HG03097 (cell line): ENCODE results near the gene ATRIP.
"Not testable (repeated sequence)": the region's sequence is repeated elsewhere in the genome, so short reads cannot be mapped to it uniquely, and the experiment has no call there.

ENCODE experiments used
- ATAC-seq: cut with Tn5 transposase; IDR thresholded peaks from one replicate; pipeline ENCODE4 v1.9.1; 2021; ENCODE audit not compliant: unreplicated experiment, low FRiP score

The ATRIP gene

DNA sequence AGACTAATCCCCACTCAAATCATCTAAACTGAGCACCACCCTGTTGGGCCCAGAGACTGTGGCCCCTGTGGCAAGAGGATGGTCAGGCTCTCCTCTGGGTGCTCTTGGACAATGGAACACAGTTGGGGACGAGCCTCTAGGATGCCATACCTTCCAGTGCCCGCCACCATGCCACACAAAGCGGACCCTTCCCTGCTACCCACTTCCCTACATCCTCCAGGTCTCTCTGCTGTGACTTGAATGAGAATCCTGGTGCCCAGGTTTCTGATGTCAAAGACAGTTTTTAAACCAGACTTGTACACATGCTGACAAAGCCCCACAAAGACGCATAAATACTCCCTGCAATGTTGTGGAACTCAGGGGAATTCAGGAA, 11.3 kb upstream of the ATRIP start:
- ATAC-seq, result no peak

DNA sequence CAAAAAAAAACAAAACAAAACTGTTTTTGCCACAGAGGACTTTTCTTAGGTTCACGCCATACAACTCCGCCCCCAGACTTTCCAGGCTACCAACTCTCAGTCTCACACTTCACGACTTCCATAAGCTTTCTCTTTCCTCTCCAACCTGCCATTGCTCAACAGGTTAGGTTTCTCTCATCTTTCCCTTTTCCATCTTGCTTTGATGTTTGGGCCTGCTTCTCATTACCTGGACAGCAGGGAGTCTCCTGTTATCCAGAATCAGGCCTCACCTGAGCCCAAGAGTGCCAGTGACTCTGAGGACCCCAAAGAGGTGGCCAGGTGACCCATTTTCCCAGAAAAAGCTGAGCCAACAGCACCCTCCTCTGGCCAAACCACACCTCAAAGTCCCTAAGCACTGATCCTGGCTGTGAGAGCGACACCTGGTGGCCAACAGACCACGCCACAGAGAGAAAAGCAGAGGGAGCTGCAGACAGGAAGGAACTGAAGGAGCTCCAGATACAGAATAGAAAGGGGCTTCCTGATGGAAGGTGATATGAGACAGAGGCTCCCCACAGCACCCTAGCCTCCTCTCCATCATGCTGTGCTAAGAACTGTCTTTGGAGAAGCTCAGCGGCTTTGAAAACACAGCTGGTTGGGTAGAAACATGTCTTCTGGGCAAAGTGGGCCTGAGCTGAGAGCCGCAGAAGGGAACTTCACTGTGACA, 10.6 kb upstream of the ATRIP start:
- no peak for ATAC-seq

DNA sequence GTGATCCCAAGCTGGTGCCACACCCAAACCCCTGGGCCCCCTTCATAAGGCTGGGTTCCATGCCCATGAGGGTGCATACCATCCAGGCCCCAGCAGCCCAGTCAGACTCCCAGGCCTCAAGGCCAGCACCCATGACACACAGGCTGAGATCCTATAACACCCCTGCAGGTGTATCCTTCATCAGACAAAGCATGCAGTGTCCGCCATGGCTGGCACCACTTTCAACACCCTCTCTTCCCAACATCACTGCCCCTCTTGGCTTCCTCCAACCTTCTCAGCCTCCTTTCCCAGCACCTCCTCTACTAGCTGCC, 10.1 kb upstream of the ATRIP start:
- ATAC-seq, result no peak

DNA sequence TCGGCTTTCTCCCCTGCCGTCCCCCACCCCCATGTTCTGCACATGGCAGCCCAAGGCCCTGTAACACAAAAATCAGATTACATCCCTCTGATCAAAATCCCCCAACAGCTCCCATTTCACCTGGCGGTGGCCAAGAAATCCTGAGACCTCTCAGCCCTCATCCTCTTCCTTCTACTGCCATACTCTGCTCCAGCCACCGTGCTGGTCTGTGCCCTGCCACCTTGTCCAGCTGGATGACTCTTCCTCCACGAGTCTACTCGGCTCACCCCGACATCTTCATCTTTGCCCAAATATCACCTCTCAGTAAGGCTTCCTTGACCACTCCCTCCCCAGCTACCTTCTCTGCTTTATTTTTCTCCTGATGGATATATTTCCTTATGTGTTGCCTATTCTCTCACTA, 9.7 kb upstream of the ATRIP start:
- ATAC-seq, result no peak

DNA sequence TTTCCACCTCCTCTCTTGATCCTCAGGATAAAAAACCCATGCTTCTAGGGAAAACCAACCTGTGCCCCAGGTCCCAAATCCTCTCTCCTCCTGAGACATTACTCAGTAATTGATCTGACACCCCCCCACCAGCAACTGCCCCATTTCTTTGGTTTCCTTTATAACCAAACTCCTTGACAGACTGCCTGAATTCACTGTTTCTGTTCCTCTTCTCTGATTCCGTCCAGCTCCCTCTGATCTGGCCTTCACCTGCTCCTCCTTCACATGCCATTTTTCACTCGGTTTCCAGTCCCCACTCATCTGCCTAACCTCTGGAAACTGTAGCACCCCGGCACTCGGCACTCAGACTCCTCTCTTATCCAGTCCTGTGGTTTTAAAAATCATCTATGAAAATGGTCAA, 8.7 kb upstream of the ATRIP start:
- ATAC-seq, result no peak

DNA sequence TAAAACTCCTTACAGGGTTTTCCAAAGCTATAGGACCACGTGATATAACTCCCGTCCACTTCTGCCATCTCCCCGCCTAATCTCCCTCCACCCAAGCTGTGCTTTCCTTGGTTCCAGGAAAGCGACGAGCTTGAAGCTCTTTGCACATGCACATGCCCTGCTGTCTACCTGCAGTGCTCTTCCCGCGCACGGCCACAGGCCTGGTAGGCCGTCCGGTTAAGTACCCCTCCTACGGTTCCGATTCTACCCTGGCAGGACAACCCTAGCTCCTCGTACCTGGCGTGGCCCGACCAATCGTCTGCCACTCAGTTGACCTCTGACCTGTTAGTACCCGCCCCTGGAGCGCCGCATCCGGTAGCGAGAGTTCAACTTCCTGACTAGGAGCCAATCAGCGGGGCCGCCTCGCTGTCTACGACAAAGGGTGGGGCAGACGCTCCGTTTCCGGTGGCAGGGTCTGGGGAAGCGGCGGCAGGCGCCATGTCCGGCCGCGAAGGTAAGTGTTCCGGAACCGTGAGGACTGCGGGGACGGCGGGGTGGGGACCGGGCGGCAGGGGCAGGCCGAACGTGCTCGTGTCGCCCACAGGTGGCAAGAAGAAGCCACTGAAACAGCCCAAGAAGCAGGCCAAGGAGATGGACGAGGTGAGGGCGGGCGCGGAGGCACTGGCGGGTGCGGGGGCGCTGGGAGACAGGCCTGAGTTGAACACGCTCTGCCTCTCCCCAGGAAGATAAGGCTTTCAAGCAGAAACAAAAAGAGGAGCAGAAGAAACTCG, 6.5 kb upstream of the ATRIP start, which contains the start of the genes CCDC51 and TMA7:
TSS of gene CCDC51 (minus strand) at position 300 of the 770 bp plus-strand sequence. CDS start 4,991 bp downstream, outside the sequence.
TSS of gene TMA7 (plus strand) at position 438 of the 770 bp plus-strand sequence. CDS start at position 478, 40 bp downstream.
- ATAC-seq, result peak; percentile 91

DNA sequence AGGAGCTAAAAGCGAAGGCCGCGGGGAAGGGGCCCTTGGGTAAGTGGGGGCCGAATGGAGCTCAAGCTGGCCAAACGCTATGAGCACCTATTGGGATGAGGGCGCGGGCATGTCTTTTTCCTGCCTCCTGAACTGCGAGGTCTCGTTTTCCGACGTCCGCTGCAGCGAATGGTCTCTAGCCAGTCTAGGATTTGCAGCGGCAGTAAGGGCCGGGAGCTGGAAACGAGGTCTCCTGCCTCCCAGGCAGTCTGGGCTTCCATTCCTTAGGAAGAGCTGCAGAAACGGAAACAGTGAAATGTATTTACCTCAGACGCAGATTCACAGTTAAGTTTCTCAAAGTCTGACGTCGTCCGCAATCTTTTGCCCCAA, 6.0 kb upstream of the ATRIP start:
- ATAC-seq, result no peak

DNA sequence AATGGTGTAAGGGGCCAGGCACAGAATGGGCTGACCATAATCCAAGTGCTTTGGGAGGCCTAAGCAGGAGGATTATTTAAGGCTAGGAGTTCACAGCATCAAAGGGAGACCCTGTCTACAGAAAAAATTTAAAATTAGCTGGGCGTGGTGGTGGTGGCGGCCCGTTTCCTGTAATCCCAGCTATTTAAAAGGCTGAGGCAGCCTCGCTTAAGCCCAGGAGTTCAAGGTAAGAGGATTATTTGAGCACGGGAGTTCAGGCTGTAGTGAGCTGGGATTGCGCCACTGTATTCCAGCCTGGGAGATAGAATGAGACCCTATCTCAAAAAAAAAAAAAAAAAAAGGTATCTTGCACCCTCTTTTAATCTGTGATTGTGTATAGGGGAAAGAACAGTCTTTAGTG, 4.6 kb upstream of the ATRIP start:
- no peak for ATAC-seq

DNA sequence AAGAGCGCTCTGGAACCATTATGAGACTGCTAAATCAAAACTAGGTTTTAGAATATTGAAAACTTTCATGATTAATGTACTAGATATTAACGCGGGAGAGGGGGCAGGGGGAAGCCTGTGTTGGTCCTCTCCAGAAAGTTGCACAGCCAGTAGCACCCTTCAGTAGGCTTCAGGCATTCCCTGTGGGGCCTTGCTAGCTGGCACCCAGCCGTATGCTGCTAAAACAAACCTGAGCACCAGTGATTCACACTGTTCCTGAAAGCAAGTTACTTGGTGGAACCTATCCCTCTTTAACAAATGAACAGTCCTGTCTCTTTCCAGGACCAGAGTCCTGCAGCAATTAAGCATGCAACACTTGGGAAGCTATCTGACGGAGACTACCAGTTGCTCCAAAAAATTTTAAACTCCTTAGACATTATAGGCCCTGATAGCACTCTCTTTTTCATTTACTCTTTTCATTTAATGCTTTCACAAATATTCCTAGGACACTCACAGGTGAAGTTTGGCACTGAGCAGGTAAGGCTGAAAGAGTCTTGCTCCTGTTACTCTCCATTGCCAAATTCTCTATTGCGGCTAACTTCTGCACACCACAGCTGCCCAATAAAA, 1.2 kb upstream of the ATRIP start:
- ATAC-seq, result no peak

DNA sequence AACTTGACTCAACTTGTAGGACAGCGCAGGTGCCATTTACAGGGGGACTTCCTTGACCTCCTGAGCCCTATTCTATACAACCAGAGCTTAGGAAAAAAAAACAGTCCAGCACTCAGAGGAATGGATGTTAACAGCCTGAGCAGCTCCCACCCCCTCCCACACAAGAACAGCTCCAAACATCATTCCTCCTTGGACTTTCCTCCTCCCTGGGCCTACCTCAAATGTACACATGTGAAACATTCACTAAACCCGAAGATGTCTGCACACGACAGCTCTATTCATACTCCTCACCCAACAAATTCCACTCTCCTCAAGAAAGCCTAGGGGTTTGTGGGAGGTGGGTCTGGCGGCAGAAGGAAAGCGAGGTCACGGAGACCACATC, 503 bp upstream of the ATRIP start:
- no peak for ATAC-seq

DNA sequence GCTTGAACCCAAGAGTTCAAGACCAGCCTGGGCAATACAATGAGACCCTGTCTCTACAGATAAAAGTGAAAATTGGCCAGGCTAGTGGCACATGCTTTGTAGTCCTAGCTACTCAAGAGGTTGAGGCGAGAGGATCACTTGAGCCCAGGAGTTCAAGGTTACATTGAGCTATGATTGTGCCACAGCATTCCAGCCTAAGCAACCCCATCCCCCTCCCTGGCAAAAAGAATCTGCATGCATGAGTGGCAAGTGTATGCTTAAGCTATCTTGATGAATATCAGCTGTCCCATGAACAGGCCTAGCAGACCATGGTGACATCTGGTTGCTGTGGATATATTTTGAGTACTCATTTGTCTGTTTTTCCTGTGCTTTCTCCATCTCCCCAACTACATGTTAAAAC, 4.7 kb downstream of the ATRIP start:
- no peak for ATAC-seq

DNA sequence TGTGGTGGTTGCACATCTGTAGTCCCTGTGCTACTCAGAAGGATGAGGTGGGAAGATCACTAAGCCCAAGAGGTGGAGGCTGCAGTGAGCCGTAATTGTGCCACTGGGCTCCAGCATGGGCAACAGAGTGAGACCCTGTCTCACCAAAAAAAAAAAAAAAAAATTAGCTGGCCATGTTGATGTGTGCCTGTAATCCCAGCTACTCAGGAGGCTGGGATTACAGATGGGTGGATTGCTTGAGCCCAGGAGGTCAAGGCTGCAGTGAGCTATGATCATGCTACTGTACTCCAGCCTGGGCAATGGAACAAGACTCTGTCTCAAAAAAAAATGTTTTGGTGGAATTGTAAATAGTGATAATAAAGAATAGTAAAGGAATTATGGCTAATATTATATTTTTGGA, 9.9 kb downstream of the ATRIP start:
- ATAC-seq, result no peak

DNA sequence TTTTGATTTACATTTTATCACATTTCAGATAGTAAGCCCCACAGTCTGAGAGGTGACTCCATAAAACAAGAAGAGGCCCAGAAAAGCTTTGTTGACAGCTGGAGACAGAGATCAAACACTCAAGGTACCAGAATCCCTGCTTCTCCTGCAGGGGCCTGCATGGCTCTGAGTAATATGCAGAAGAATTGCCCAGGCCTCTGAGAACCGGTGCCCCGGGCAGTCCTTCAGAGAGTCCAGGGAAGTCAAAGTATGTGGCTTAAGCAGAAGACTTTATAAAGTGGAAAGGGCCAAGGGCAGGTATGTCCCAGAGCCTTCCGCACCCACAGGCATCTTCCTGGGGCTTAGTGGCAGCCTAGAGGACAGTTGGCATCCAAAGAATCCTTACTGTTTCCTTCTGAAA, 12.8 kb downstream of the ATRIP start:
- no peak for ATAC-seq

DNA sequence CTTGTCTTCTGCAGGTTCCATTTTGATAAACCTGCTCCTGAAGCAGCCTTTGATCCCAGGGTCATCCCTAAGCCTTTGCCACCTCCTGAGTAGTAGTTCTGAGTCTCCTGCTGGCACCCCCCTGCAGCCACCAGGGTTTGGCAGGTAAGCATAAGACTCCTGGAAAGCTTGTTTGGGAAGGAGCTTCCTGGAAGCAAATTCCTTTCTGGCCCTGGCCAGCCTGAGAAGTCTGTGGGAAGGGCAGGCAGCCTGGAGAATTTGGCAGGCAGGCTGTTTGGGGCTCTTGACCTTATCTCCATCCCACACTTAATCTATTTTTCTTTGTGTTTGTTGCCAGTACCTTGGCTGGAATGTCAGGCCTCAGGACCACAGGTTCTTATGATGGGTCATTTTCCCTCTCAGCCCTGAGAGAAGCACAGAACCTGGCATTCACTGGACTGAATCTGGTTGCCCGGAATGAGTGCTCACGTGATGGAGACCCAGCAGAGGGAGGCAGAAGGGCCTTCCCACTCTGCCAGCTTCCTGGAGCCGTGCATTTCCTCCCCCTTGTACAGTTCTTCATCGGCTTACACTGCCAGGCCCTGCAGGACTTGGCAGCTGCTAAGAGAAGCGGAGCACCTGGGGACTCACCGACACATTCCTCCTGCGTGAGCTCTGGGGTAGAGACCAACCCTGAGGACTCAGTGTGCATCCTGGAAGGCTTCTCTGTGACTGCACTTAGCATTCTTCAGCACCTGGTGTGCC, 13.4 kb downstream of the ATRIP start:
- ATAC-seq, result no peak

DNA sequence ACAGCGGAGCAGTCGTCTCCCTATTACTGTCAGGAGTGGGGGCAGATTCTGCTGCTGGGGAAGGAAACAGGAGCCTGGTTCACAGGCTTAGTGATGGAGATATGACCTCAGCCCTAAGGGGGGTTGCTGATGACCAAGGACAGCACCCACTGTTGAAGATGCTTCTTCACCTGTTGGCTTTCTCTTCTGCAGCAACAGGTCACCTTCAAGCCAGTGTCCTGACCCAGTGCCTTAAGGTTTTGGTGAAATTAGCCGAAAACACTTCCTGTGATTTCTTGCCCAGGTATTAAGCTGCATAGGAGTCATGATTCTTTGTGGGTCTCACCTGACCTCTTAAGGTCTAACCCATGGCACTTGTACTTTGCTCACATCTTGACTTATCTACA, 14.0 kb downstream of the ATRIP start:
- ATAC-seq, result no peak

DNA sequence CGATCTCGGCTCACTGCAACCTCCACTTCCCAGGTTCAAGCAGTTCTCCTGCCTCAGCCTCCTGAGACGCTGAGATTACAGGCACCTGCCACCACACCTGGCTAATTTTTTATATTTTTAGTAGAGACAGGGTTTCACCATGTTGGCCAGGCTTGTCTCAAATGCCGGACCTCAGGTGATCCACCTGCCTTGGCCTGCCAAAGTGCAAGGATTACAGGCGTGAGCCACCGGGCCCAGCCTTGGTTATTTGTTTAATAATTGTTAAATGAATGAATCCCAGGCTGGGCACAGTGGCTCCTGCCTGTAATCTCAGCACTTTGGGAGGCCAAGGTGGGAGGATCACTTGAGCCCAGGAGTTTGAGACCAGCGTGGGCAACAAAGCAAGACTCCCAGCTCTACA, 15.2 kb downstream of the ATRIP start:
- ATAC-seq, result not testable (repeated sequence)

DNA sequence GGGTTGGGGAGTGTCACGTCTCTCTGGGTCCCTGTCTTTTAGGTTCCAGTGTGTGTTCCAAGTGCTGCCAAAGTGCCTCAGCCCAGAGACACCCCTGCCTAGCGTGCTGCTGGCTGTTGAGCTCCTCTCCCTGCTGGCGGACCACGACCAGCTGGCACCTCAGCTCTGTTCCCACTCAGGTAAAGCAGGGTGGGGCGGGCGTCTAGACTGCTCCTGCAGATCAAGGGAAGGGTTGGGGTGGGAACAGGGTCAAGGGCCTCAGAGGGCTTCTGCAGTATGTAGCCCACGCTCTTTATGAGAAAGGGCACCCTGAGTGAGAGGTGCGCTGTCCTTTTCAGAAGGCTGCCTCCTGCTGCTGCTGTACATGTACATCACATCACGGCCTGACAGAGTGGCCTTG, 17.2 kb downstream of the ATRIP start:
- no peak for ATAC-seq

DNA sequence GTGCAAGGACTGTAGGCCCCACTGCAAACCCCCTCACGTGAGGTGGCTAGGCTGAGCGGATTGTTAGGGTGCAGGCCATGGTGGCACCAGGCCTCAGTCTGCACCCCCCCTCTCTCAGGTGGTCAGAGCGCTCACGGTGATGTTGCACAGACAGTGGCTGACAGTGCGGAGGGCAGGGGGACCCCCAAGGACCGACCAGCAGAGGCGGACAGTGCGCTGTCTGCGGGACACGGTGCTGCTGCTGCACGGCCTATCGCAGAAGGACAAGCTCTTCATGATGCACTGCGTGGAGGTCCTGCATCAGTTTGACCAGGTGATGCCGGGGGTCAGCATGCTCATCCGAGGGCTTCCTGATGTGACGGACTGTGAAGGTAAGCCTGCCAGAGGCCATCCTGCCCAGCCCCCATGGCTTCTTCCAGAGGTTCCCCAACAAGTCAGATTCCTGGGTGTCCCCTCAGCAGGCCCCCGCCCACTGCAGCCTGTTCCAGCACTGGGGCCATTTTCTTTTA, 18.2 kb downstream of the ATRIP start:
- no peak for ATAC-seq

DNA sequence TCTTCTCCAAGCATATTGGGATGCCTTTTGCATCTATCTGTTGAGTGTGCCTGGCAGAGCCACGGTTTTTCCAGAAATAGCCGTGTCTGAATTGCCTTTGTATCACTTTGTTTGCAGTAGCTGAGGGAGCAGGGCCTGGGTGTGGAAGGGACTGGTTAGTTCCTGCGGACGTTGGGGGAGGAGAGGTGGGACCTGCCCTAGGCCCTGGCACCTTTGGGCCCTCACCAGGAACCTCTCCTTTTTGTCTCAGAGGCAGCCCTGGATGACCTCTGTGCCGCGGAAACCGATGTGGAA, 18.6 kb downstream of the ATRIP start:
- no peak for ATAC-seq

DNA sequence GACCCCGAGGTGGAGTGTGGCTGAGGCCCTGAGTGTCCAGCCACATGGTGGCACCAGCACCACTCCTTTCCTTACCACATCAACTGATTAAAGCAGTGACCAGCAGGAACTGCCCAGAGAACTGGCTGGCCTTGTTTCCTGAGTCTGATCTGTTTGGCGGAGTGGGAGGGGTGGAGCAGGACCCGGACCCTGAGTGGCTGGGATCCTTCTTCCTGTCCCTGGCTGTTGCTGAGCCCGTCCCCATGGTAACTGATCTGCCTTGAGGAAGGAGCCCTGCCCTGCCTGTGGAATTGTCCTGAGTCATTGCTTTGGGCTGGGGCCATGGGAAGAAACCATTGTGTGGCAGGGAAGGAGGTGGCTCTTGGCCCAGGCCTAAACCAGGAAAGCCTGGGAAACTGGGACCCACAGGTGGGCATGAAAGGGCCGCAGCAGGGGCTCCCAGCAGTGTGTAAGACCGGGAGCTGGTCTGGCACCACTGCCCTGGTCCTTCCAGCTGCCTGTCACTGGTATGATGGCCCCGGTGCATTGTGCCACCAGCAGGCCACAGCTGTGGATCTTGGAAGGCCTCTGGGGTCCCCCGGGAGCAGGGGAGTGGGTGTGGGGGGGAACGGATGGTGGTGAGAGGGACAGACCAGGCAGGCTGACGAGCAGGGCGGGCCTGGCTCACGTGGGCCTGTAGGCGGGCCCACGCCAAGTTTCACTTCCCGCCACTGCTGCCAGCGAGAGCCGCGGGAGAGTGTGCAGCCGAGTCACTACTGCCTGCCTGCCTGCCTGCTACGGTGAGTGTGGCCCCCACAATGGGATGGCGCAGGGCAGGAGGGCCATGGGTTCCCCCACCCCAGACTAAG, 19.2 kb downstream of the ATRIP start:
- ATAC-seq, result peak; percentile 57
